PC-9 (cell line): ENCODE data around the gene ESPL1. TPM values are rescaled to one million over a fixed set of nuclear protein-coding genes. Genes with fewer than 3 reads are reported as not detected.

Experiments used
- BruUV-seq: library from RNA; stranded (reverse); fragments of 400-500 nt; replicated peaks from 2 replicates; lab custom pipeline; 2021; lab: Mats Ljungman, UMichigan
- CTCF ChIA-PET: fragments of 300-600 bp; sonication (Branson Sonifier 250); formaldehyde crosslinking; loops from one replicate; lab custom pipeline; 2022; ENCODE audit warnings: antibody characterized with exemption; lab: Charles Lee
- POLR2A ChIA-PET: fragments of 300-600 bp; sonication (Branson Sonifier 250); formaldehyde crosslinking; loops from one replicate; lab custom pipeline; 2022; ENCODE audit warnings: antibody characterized with exemption; ENCODE audit not compliant: unreplicated experiment; lab: Charles Lee
- DNase-seq, 2 experiments: peaks; one replicate each; pipeline versions ENCODE4 v3.0.0 to v3.0.0-alpha.2; 2015 to 2022; ENCODE audit warnings: mixed read lengths in 1 of 2
- H2AFZ ChIP-seq: fragments of 200-600 bp; sonication (generic); 2 replicates; pipeline ENCODE4 v1.8.1; 2017; ENCODE audit warnings: antibody characterized with exemption
- H3F3A ChIP-seq: fragments of 200-600 bp; sonication (generic); 2 replicates; pipeline ENCODE4 v1.8.1; 2017; ENCODE audit warnings: antibody characterized with exemption, mild to moderate bottlenecking, low read depth; ENCODE audit not compliant: insufficient read depth
- H3K27ac ChIP-seq: fragments of 200-600 bp; sonication (generic); 2 replicates; pipeline ENCODE4 v1.6.1; 2016; ENCODE audit warnings: mixed run types
- H3K27me3 ChIP-seq: fragments of 200-600 bp; sonication (generic); 2 replicates; pipeline ENCODE4 v1.6.1; 2016; ENCODE audit warnings: low read depth, mixed run types; ENCODE audit not compliant: insufficient read depth
- H3K36me3 ChIP-seq: fragments of 200-600 bp; sonication (generic); 2 replicates; pipeline ENCODE4 v1.6.1; 2016; ENCODE audit warnings: low read depth, mixed run types
- H3K4me1 ChIP-seq: fragments of 200-600 bp; sonication (generic); replicated peaks from 2 replicates; pipeline ENCODE4 v1.6.1; 2016; ENCODE audit warnings: mixed run types; ENCODE audit not compliant: insufficient read depth
- H3K4me2 ChIP-seq: fragments of 200-600 bp; sonication (generic); 2 replicates; pipeline ENCODE4 v1.6.1; 2017; ENCODE audit warnings: mixed run types
- H3K4me3 ChIP-seq: fragments of 200-600 bp; sonication (generic); 2 replicates; pipeline ENCODE4 v1.6.1; 2016; ENCODE audit warnings: mixed run types
- H3K79me2 ChIP-seq: fragments of 200-600 bp; sonication (generic); 2 replicates; pipeline ENCODE4 v1.6.1; 2017; ENCODE audit warnings: low read depth, mixed run types
- H3K9me2 ChIP-seq: fragments of 200-600 bp; sonication (generic); 2 replicates; pipeline ENCODE4 v1.8.1; 2017; ENCODE audit warnings: mild to moderate bottlenecking; ENCODE audit not compliant: insufficient read depth
- H3K9me3 ChIP-seq: fragments of 200-600 bp; sonication (generic); 2 replicates; pipeline ENCODE4 v1.8.1; 2016; ENCODE audit warnings: low read depth; ENCODE audit not compliant: insufficient read depth
- H4K20me1 ChIP-seq: fragments of 200-600 bp; sonication (generic); 2 replicates; pipeline ENCODE4 v1.8.1; 2017; ENCODE audit not compliant: insufficient read depth
- CTCF ChIP-seq: fragments of 200-600 bp; sonication (generic); conservative IDR thresholded peaks from 2 replicates; pipeline ENCODE4 v1.6.1; 2017; ENCODE audit warnings: mixed run types, antibody characterized with exemption, mild to moderate bottlenecking, moderate library complexity
- EZH2 ChIP-seq: fragments of 200-600 bp; sonication (generic); IDR thresholded peaks from 2 replicates; pipeline ENCODE4 v1.8.0; 2017; ENCODE audit warnings: antibody characterized with exemption, low read depth
- intact Hi-C: fragments of 100-400 bp; cut with micrococcal nuclease; formaldehyde crosslinking; loops from one replicate; pipeline ENCODE4 v1.10.0; 2022; ENCODE audit not compliant: unreplicated experiment
- total RNA-seq: library from RNA; stranded (reverse); gene quantifications from 2 replicates; pipeline ENCODE4 v1.2.3, GENCODE V29; 2021

ESPL1 gene
- total RNA-seq, 1 experiment from 2014 or later: 42.0 TPM

DNA sequence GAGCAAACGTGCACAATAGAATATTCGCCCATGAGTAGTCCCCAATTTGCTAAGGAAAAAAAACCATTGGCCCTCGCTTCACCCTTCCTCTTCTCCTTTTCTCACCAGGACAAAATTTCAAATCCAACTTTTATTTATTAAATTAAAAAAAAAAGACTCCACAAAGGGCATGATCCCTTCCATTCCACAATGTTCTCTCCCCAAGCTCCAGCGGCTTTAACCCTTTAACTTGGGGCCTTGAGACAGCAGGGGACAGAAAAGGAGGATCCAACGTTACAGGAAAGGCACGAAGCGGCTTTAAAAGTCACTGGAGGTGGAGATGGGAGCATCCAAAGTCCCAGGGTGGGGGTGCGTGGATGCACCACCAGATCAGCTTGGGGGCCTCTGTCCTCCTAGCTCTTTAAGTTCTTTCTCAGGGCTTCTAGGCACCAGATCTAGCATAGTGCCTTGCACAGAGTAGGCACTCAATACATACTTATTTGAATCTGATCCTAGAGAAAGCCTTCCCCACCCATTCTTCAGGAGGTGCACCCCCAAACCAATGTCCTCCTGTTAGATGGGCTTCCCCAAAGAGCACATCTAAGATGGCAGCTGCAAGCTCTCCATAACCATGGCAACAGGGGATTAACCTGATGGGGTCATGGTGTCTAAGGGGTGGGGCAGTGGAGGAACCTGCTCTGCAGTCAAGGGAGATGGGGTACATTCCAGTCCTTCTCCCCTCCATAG is 58.5 kb downstream of the ESPL1 start:
- DNase-seq: no peak
- Histone ChIP-seq H3K4me1 (peaks cover 5% of the 10 kb centered on the region), H2AFZ (no peak overlapping the region), H3F3A (peaks cover 14% of the 10 kb centered on the region), H3K27me3 (no peaks in the 10 kb centered on the region), H3K4me3 (no peak overlapping the region), H3K9me3 (no peaks in the 10 kb centered on the region), H3K9me2 (no peaks in the 10 kb centered on the region), H3K4me2 (no peak overlapping the region), H3K36me3 (no peaks in the 10 kb centered on the region), H3K79me2 (no peaks in the 10 kb centered on the region), H3K27ac (no peak overlapping the region), H4K20me1 (no peaks in the 10 kb centered on the region)
- CTCF ChIA-PET: interaction anchor here (0.6 to 1.4 kb wide), 3 partner anchors 65 to 179 kb away, joined by 3 to 5 read pairs (median 3); no protein-coding TSS in a partner anchor
- no TSS peak for BruUV-seq
- POLR2A ChIA-PET: no interaction called here
- intact Hi-C loops: loop anchor here (1.0 to 10.0 kb wide), 3 partner anchors 182 to 878 kb away; no protein-coding TSS in a partner anchor
- no peak for TF ChIP-seq CTCF
- no peak for TF ChIP-seq EZH2

- no peaks in the 10 kb centered on the region; the same call in 1 of the 2 replicates for H3K4me1 ChIP-seq
- TF ChIP-seq CTCF: peak; percentile 71
- TF ChIP-seq EZH2: no peak
- intact Hi-C loops: loop anchor here (1.0 to 10.0 kb wide), 3 partner anchors 181 to 877 kb away; no protein-coding TSS in a partner anchor
- H3K4me2 ChIP-seq: no peak overlapping the region
- DNase-seq: no peak
- no peak overlapping the region for H3K4me3 ChIP-seq
- H3K36me3 ChIP-seq: no peaks in the 10 kb centered on the region
- H3K27ac ChIP-seq: no peak overlapping the region
- H3K9me2 ChIP-seq: no peaks in the 10 kb centered on the region
- H3K27me3 ChIP-seq: 0 out of 2 replicates have a peak, but pooled peaks cover 3% of the 10 kb centered on the region
- ChIA-PET CTCF (interaction anchor here (1.0 to 1.4 kb wide), 2 partner anchors 94 to 178 kb away, joined by 3 to 5 read pairs; no protein-coding TSS in a partner anchor), POLR2A (interaction anchor here (0.6 kb wide), 1 partner anchor 88 kb away, joined by 3 read pairs; no protein-coding TSS in a partner anchor)
- H3F3A ChIP-seq: peaks cover 9% of the 10 kb centered on the region
- H3K9me3 ChIP-seq: no peaks in the 10 kb centered on the region
- no peaks in the 10 kb centered on the region for H4K20me1 ChIP-seq
- no TSS peak for BruUV-seq
- no peaks in the 10 kb centered on the region for H3K79me2 ChIP-seq
- no peak overlapping the region for H2AFZ ChIP-seq
These were observed 59.4 kb downstream of the ESPL1 start for GRCh38 chr12:53327435-53328042.

DNA sequence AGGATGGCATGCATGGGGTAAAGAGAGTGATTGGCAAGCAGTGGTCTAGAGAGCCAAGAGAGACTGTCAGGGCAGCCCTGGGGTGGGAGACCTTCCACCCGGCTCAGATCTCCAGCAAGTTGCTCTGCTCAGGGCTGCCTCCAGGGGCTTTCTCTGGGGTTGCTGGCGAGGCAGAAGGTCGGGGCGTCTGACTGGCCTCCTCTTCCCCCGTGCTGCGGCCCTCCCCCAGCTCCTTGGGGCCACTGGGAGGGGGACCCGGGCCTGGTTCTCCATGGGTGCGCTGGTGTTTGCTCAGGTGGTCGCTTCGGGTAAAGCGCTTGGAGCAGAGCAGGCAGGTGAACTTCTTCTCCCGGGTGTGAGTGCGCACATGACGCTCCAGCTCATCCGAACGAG is 59.9 kb downstream of the ESPL1 start:
- no peak for DNase-seq
- Histone ChIP-seq H3K4me2 (no peak overlapping the region), H2AFZ (no peak overlapping the region), H3K9me3 (no peaks in the 10 kb centered on the region), H3K79me2 (no peaks in the 10 kb centered on the region), H3K27me3 (0 out of 2 replicates have a peak, but pooled peaks cover 3% of the 10 kb centered on the region), H3K36me3 (no peaks in the 10 kb centered on the region), H3K27ac (no peak overlapping the region), H3K4me3 (no peak overlapping the region), H3K9me2 (no peaks in the 10 kb centered on the region), H4K20me1 (no peaks in the 10 kb centered on the region), H3K4me1 (no peaks in the 10 kb centered on the region; the same call in 1 of the 2 replicates), H3F3A (peaks cover 9% of the 10 kb centered on the region)
- TF ChIP-seq EZH2 (no peak), CTCF (no peak)
- no TSS peak for BruUV-seq
- ChIA-PET CTCF (no interaction called here), POLR2A (interaction anchor here (0.7 kb wide), 1 partner anchor 25 kb away, joined by 3 read pairs; no protein-coding TSS in a partner anchor)
- intact Hi-C loops: loop anchor here (10.0 kb wide), 1 partner anchor 877 kb away; no protein-coding TSS in a partner anchor
